Measurements from ENCODE around the gene CCIN. TPM values are rescaled to one million over a fixed set of nuclear protein-coding genes. Genes with fewer than 3 reads are reported as not detected.

The CCIN gene
- total and polyA plus RNA-seq, 9 of the 15 experiments (the other 6 are each of a cell fraction or from before 2014, with no cell fraction given), result not detected

DNA sequence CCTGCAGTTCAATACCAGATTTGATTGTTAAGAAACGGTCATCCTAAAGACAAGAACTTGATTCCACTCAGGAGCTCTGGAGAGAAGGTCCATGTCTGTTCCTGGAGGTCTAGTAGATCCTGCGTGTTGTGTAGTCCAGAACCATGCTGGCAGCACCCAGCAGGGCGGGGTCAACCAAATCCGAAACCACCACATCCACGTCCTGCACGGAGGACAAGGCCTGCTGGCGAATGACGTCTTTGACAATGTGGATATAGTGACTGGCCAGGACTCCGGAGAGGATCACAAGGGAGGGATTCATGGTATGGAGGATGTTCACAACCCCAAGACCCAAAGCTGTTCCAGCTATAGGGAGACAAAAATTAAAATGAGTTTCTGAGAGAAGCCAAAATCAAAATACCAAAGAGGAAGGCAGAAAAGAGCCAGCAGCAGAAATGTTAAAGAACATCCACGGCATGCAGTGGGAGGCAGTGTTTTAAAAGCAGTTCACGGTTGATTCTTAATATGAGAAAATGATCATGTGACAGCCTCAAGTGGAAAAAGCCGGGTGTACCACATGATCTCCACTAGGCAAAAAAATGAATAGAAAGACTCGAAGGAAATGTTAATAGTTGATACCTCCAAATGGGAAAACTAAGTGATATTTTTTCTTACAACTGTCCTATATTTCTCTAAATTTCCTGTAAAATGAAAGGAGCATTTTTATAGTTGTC lies 48.2 kb downstream of the CCIN start:
- ChIA-PET CTCF (ENCODE audit: low intra/inter-chr PET ratio) (no interaction called here), POLR2A (interaction anchor here (0.6 to 1.2 kb wide), 3 partner anchors 10 to 171 kb away, joined by 3 to 4 read pairs (median 3); no protein-coding TSS in a partner anchor)
- H3K36me3 ChIP-seq (ENCODE audit: control insufficient read depth, insufficient read depth, low read length), result peaks cover 84% of the 10 kb centered on the region
- TF ChIP-seq CBX8 (IDR thresholded peaks at IDR 0.05; ENCODE audit: borderline replicate concordance, extremely low read depth, low read depth, low read length, poor library complexity, severe bottlenecking), result no peak
- TF ChIP-seq PHF8 (IDR thresholded peaks at IDR 0.05; ENCODE audit: borderline replicate concordance, low read length), result no peak
- no peak for TF ChIP-seq SMAD4 (CRISPR knock-in tag; conservative IDR thresholded peaks at IDR 0.05)
- TF ChIP-seq ZFP30 (CRISPR knock-in tag; IDR thresholded peaks at IDR 0.05; ENCODE audit: borderline replicate concordance), result no peak
- TF ChIP-seq TGIF2 (CRISPR knock-in tag; IDR thresholded peaks at IDR 0.05), result no peak
- TF ChIP-seq, protein P1, sequence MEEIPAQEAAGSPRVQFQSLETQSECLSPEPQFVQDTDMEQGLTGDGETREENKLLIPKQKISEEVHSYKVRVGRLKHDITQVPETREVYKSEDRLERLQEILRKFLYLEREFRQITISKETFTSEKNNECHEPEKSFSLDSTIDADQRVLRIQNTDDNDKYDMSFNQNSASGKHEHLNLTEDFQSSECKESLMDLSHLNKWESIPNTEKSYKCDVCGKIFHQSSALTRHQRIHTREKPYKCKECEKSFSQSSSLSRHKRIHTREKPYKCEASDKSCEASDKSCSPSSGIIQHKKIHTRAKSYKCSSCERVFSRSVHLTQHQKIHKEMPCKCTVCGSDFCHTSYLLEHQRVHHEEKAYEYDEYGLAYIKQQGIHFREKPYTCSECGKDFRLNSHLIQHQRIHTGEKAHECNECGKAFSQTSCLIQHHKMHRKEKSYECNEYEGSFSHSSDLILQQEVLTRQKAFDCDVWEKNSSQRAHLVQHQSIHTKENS (CRISPR knock-in tag; IDR thresholded peaks at IDR 0.05), result no peak
- no peak for TF ChIP-seq RFX1 (IDR thresholded peaks at IDR 0.05)
- TF ChIP-seq, protein P2, sequence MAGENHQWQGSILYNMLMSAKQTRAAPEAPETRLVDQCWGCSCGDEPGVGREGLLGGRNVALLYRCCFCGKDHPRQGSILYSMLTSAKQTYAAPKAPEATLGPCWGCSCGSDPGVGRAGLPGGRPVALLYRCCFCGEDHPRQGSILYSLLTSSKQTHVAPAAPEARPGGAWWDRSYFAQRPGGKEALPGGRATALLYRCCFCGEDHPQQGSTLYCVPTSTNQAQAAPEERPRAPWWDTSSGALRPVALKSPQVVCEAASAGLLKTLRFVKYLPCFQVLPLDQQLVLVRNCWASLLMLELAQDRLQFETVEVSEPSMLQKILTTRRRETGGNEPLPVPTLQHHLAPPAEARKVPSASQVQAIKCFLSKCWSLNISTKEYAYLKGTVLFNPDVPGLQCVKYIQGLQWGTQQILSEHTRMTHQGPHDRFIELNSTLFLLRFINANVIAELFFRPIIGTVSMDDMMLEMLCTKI (IDR thresholded peaks at IDR 0.05; ENCODE audit: partially characterized antibody), result no peak
- TF ChIP-seq, protein P3, sequence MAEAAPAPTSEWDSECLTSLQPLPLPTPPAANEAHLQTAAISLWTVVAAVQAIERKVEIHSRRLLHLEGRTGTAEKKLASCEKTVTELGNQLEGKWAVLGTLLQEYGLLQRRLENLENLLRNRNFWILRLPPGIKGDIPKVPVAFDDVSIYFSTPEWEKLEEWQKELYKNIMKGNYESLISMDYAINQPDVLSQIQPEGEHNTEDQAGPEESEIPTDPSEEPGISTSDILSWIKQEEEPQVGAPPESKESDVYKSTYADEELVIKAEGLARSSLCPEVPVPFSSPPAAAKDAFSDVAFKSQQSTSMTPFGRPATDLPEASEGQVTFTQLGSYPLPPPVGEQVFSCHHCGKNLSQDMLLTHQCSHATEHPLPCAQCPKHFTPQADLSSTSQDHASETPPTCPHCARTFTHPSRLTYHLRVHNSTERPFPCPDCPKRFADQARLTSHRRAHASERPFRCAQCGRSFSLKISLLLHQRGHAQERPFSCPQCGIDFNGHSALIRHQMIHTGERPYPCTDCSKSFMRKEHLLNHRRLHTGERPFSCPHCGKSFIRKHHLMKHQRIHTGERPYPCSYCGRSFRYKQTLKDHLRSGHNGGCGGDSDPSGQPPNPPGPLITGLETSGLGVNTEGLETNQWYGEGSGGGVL (CRISPR knock-in tag; IDR thresholded peaks at IDR 0.05), result no peak
- TF ChIP-seq ZSCAN32 (CRISPR knock-in tag; IDR thresholded peaks at IDR 0.05), result no peak
- TF ChIP-seq TAL1 (IDR thresholded peaks at IDR 0.05), result no peak
- TF ChIP-seq KHSRP (IDR thresholded peaks at IDR 0.05), result no peak
- TF ChIP-seq HDAC8 (tag; IDR thresholded peaks at IDR 0.05), result no peak
- no peak for TF ChIP-seq ZNF311 (CRISPR knock-in tag; IDR thresholded peaks at IDR 0.05)
- TF ChIP-seq, protein P4, sequence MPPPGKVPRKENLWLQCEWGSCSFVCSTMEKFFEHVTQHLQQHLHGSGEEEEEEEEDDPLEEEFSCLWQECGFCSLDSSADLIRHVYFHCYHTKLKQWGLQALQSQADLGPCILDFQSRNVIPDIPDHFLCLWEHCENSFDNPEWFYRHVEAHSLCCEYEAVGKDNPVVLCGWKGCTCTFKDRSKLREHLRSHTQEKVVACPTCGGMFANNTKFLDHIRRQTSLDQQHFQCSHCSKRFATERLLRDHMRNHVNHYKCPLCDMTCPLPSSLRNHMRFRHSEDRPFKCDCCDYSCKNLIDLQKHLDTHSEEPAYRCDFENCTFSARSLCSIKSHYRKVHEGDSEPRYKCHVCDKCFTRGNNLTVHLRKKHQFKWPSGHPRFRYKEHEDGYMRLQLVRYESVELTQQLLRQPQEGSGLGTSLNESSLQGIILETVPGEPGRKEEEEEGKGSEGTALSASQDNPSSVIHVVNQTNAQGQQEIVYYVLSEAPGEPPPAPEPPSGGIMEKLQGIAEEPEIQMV (tag; conservative IDR thresholded peaks at IDR 0.05; ENCODE audit: low read depth), result no peak
- peaks cover 6% of the 10 kb centered on the region; the same call in 1 of the 2 replicates for H4K20me1 ChIP-seq (replicated peaks; ENCODE audit: control insufficient read depth, insufficient read depth, low read length)
- H3K27me3 ChIP-seq (ENCODE audit: control insufficient read depth in 2 of 2, insufficient read depth in 2 of 2, low read length in 2 of 2), result no peaks in the 10 kb centered on the region
- H3K27ac ChIP-seq (ENCODE audit: extremely low read depth, low read depth, low read length), result no peak overlapping the region
- in situ Hi-C loops (cut with MboI), result no loop called here
- DNase-seq (ENCODE audit: extremely low read depth in 1 of 4, low spot score in 3 of 4), result no peak
- H3K9me3 ChIP-seq (replicated peaks; ENCODE audit: control insufficient read depth, insufficient read depth, low read depth, low read length), result no peaks in the 10 kb centered on the region
- H3K4me1 ChIP-seq (replicated peaks in 1 of 2; ENCODE audit: control insufficient read depth in 2 of 2, insufficient read depth in 2 of 2, low read length in 2 of 2), result peaks cover 11 to 28% of the 10 kb centered on the region in 2 experiments
- no peak overlapping the region for H2AFZ ChIP-seq (ENCODE audit: low read depth, low read length)
- no peak overlapping the region for H3K4me2 ChIP-seq (ENCODE audit: insufficient read depth, low read length)
- H3K4me3 ChIP-seq, result no peak overlapping the region
- FAIRE-seq, result no peak
- H3K9me1 ChIP-seq (ENCODE audit: control insufficient read depth, insufficient read depth, low read length), result no peaks in the 10 kb centered on the region
- 84% methylated on average over 12 of the region's 13 CpGs for WGBS (ENCODE audit: insufficient coverage, low coverage, missing lambda C conversion rate)
- BruUV-seq (replicated peaks), result no TSS peak
- no peak for ATAC-seq
- peaks cover 3% of the 10 kb centered on the region; the same call in 1 of the 3 replicates for H3K79me2 ChIP-seq (ENCODE audit: control insufficient read depth, insufficient read depth, low read length)
- intact Hi-C loops (cut with micrococcal nuclease), result no loop called here
- no peak overlapping the region for H3K9ac ChIP-seq (ENCODE audit: insufficient read depth in 1 of 2, low read depth in 2 of 2, low read length in 2 of 2)

Data from K562 (cell line).